Vagina (tissue), 2 donors: ENCODE data around the gene SLC9A7.

Experiments used
- POLR2A ChIP-seq, 2 donors: fragments of 450-650 bp; IDR thresholded peaks; one replicate each; pipeline ENCODE4 v1.6.1; 2017; ENCODE audit warnings: antibody characterized with exemption in 2 of 2, mild to moderate bottlenecking in 2 of 2, moderate library complexity in 2 of 2
- TF ChIP-seq, protein P1 (sequence below), 3 experiments: fragments of 450-650 bp in 2 of 3; fragments of 200-600 bp in 1 of 3; sonication (generic) in 1 of 3; IDR thresholded peaks; one replicate each; pipeline ENCODE4 v1.5.1; 2017 to 2019; ENCODE audit warnings: antibody characterized with exemption in 3 of 3, mild to moderate bottlenecking in 2 of 3, moderate library complexity in 2 of 3

DNA sequence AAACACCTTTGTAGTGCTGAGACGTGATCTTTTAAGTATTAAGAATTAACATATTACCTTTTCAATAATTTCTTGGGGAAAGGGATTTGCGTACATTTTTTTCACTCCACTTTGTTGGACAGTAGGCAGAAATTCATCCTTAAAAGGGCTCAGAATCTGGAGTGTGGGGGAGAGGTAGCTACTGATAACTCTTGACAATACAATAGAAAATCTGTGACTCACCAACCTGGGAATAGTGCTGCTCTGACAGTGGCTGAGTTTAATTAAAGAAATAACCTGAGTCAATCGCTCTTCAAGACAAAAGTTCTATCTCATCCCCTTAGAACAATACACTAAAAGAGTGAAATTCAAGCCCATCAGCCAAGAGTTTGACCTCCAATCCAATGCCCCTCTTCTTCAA lies 60.2 kb downstream of the SLC9A7 start:
- TF ChIP-seq, protein P1, sequence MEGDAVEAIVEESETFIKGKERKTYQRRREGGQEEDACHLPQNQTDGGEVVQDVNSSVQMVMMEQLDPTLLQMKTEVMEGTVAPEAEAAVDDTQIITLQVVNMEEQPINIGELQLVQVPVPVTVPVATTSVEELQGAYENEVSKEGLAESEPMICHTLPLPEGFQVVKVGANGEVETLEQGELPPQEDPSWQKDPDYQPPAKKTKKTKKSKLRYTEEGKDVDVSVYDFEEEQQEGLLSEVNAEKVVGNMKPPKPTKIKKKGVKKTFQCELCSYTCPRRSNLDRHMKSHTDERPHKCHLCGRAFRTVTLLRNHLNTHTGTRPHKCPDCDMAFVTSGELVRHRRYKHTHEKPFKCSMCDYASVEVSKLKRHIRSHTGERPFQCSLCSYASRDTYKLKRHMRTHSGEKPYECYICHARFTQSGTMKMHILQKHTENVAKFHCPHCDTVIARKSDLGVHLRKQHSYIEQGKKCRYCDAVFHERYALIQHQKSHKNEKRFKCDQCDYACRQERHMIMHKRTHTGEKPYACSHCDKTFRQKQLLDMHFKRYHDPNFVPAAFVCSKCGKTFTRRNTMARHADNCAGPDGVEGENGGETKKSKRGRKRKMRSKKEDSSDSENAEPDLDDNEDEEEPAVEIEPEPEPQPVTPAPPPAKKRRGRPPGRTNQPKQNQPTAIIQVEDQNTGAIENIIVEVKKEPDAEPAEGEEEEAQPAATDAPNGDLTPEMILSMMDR (IDR thresholded peaks at IDR 0.05): no peak
- no peak for TF ChIP-seq POLR2A (IDR thresholded peaks at IDR 0.05)
